NCI-H1105 (cell line): Measurements from ENCODE around the gene MAPK4.
"Not testable (repeated sequence)": the region's sequence is repeated elsewhere in the genome, so short reads cannot be mapped to it uniquely, and the experiment has no call there.

Experiments
- DNase-seq: peaks from one replicate; lab custom pipeline; 2025; lab: John Stamatoyannopoulos, UW

MAPK4 gene

GRCh38 chr18:50680966-50681365, 121.1 kb downstream of the MAPK4 start:
- DNase-seq: no peak

DNA sequence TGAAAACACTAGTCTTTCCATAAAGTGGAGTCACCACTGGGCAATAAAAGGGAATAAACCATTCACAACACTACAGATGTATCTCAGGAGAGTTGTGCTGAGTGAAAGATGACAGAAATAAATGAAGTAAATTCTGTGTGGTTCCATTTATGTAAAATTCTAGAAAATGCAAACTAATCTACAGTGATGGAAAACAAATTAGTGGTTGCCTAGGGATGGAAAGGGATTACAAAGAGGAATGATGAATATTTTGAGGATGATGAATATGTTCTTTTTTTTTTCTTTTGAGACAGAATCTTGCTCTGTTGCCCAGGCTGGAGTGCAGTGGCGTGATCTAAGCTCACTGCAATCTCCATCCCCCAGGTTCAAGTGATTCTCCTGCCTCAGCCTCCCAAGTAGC, 123.0 kb downstream of the MAPK4 start:
- no peak for DNase-seq

DNA sequence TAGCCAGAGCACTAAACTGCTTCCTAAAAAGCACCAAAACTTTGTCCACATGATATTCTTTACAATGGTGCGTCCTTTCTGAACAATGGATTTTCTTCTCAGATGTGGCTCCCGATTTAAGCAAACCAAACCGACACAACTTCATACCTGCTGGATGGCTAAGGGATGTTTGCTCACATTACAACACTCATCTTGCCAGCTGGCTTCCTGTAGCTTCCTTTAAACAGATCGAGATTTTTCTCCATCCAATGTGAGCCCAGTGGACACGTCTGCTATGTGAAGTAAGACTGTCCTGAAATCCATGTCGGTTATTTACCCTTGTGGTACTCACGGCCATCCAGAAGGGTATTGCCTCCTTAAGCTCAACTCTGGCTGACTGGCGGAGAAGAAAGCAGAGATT, 126.5 kb downstream of the MAPK4 start:
- DNase-seq: no peak

- DNase-seq: no peak
Observed at GRCh38 chr18:50687491-50687890, 127.6 kb downstream of the MAPK4 start.

- DNase-seq: no peak
Observed at GRCh38 chr18:50689578-50689977, 129.7 kb downstream of the MAPK4 start.

GRCh38 chr18:50694147-50694546, 134.3 kb downstream of the MAPK4 start:
- no peak for DNase-seq

DNA sequence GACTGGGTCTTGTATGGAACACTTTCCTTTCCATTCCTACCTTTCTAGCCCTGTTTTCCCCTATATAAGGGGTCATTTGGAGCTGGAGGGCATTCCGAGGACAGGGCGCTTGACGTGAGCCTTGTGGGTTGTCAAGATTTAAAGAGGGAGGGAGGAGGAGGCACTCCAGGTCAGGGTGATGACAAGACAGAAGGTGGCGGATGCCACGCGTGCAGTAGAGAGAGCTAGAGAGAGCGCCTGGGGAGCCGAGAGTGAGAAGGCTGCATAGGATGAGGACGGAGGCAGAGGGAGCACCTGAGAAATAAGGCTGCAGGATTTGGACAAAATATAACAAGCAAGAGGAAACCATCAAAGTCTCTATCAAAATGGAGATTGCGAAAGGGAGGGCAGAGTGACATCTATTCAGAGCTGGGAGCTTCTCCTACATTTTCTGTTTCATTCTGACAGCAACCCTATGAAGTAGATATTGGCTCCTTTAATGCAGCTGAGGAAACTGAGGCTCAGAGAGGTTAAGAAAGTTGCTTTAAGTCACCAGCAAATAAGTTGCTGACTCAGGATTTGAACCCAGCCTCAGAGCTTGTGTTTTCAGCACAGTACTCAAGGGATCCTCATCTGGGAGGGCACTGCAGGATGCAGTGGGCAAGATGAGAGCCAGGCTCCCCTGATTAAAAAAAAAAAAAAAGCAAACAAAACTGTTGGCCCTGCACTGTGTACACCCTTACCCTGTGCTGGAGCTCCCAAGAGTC, 135.7 kb downstream of the MAPK4 start:
- no peak for DNase-seq

DNA sequence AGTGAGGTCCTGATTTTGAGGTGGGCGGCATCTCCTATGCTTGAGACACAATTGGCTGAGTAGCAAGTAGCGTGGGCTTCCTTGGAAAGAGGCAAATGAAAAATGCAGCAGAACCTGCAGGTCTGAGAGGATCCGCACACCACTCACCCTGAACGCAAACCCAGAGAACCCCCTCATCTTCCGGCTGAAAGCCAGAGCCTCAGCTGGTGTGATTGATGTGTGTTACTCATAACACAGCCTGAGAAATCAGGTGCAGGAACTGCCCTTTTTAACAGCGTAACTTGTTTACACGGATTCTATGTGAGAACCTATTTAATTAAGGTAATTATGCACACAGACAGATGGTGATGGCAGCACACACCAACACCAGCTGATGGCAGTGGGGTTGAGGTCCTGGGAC, 136.5 kb downstream of the MAPK4 start:
- DNase-seq: no peak

DNA sequence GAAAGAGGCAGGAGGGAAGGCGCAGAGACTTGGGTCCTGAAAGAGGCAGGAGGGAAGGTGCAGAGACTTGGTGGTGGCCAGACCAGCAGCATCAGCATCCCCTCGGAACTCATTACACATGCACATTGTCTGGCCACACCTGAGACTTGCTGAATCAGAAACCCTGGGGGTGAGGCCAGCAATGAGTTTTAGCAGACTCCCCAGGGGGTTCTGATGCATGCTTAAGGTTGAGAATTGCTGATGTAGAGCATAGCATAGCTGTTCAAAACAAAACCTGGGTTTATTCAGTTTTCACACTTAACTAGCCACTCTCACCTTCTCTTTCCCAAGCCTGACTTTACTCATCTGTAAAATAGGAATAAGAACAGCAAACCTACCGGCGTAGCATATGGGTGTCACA, 137.0 kb downstream of the MAPK4 start:
- DNase-seq: no peak

- no peak for DNase-seq
Observed at GRCh38 chr18:50697509-50697908, 137.6 kb downstream of the MAPK4 start.

DNA sequence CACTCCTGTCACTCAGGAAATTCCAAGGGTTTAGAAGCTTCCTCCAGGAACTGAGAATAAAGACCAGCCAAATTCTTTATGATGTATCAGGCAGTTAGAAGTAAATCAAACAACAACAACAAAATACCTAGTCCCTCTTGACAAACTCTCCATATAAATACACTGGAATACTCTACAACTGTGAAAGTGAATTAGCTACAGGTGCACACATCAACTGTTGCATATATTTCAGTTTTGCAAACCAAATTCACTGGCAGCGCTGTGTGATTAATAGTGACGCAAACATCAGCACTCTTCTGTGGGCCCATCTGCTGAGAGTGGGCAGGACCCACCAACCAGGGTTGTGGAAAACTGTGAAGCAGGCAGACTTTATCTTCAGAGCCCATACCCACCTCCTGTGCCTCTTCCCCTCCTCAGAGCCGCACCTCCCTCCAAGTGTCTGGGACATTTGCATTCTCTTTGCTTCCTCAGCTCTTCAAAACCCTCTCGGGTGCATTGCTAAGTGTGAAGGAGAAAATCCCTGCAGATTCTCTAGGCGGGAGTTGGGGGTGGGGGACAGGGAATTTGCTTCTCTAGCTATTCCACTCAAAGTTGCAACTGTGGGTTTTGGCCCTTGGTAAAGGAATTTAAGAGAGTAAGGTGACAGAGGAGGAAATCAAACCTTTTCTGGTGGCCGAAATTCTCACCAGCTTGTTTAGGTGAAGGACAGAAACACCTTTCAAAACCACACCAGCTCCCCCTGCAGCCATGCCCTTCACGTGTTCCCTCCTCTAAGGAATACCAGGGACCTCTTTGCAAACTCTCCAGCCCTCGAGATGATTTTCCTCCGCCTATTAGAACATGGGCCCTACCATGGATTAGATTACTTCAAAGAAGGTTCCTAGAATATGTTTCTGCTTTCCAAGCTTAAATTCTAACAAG, 140.6 kb downstream of the MAPK4 start:
- DNase-seq: no peak

DNA sequence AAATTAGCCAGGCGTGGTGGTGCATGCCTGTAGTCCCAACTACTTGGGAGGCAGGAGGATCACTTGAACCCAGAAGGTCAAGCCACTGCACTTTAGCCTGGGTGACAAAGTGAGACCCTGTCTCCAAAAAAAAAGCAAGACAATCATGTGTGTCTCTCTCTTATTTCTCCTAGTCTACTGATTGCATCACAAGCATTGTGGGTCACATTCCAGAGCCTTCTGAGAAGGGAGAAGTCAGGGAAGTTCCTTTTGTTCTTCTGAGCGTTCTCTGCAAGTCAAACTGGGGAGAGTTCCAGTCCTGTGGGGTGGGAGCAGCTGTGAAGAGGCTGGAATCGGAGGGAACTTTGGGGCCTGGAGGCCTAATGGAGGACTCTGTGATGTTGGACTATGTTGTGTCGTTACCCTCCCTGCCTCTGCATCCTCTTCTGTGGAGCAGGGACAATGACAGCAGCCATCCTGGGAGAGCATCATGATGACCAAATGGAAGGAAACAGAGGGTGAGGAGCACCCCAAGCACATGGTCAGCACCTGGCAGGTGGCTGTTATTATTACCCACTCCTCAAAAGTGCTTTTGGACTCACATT, 144.6 kb downstream of the MAPK4 start:
- no peak for DNase-seq

DNA sequence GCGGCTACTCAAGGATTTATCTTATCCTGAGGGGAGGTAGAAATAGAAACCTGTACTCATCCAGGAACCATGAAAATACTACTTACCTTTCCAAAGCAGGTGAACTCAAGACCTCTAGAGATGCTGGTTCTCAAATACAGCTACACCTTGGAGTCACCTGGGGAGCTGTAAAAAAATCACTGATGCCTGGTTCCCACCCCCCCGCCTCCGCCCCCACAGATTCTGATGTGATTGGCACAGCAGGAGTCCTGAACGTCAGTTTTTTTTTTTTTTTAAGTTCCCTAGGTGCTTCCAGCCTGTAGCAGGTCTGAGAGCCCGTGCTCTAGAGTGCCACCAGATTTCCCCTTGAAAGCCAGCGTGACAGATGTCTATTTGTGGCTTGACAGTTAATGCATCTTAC, 146.3 kb downstream of the MAPK4 start:
- DNase-seq: peak; percentile 91

DNA sequence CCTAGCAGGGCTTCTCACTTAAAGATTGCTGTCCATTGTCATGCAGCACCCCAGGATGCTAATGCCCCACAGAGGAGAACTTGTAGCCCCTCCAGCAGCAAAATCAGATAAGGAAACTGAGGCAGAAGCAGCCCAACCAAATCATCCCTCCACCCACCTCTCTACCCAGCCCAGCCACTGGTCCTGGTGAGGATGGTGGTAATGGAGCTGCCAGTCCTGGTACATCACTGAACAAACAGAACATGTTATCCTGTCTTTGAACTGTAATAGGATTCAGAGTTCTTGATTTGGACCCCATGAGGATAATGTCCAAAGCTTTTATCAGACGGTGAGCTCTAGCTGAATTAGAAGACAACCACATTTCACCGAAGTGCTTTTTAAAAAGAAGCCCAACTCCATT, 146.8 kb downstream of the MAPK4 start:
- no peak for DNase-seq

DNA sequence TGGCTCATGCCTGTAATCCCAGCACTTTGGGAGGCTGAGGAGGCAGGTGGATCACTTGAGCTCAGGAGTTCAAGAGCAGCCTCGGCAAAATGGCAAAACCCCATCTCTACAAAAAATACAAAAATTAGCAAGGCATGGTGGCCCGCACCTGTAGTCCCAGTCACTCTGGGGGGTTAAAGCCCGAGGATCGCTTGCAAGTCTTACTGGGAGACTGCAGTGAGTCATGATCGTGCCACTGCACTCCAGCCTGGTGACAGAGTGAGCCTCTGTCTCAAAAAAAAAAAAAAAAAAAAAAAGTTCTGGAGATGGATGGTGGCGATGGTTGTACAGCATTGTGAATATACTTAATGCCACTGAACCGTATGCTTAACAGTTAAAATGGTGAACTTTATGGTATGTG, 147.4 kb downstream of the MAPK4 start:
- DNase-seq: not testable (repeated sequence)

- DNase-seq: no peak
Observed at GRCh38 chr18:50707855-50708469, 148.1 kb downstream of the MAPK4 start.

DNA sequence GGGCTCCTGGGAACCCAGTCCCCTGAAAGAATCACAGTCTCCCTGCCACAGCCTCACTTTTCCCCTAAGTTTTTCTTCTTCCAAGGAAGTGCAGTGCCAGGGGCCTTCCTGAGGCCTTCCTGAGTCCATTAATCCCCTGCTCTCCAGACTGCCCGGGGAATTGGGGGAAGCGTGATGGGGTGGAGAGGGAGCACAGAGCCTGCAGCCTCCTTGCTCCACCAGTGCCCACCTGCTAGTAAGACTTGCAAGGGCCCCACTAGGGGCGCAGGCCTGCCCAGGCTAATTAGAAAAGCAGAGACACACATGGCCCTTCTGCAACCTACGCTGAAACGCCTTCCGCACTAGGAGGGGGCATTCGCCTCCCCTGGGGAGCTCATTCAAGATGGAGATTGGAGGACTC, 149.3 kb downstream of the MAPK4 start:
- DNase-seq: no peak

- DNase-seq: peak; percentile 86
Observed at GRCh38 chr18:50711386-50711785, 151.5 kb downstream of the MAPK4 start.

DNA sequence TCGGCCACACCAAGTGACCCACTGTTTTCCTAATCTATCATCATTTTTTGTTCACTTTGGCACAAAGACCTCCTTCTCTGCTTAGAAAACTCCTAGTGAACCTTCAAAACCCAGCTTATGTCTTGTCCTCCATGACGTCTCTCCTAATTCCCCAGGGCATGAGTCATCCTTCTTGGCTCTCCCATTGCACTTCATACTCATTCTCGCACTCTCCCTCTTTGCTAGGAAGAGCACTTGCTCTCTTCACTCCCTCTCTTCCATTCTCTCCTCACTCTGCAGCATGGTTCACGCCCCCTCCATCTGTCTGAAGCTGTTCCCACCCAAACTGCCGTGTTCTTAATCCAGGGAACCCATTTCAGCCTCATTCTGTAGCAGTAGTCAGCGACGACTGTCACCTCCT, 156.0 kb downstream of the MAPK4 start:
- DNase-seq: no peak

- DNase-seq: no peak
Observed at GRCh38 chr18:50716902-50717301, 157.0 kb downstream of the MAPK4 start.

GRCh38 chr18:50717563-50717962, 157.7 kb downstream of the MAPK4 start:
- DNase-seq: no peak
